ENCODE data around the gene ZBTB43.

ZBTB43 gene

GRCh38 chr9:126830827-126831226 lies 26.0 kb downstream of the ZBTB43 start:
- no peak for DNase-seq (ENCODE audit: low read depth)

- no peak for DNase-seq (ENCODE audit: low read depth)
These were observed 27.6 kb downstream of the ZBTB43 start for GRCh38 chr9:126832440-126832839.

DNA sequence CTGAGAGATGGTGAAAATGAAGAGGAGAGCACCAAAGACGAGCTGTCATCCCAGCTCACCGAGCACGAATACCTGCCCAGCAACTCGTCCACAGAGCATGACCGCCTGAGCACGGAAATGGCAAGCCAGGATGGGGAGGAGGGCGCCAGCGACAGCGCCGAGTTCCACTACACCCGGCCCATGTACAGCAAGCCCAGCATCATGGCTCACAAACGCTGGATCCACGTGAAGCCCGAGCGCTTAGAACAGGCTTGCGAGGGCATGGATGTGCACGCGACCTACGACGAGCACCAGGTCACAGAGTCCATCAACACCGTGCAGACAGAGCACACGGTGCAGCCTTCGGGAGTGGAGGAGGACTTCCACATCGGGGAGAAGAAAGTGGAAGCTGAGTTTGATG lies 28.2 kb downstream of the ZBTB43 start:
- DNase-seq (ENCODE audit: low read depth): no peak

DNA sequence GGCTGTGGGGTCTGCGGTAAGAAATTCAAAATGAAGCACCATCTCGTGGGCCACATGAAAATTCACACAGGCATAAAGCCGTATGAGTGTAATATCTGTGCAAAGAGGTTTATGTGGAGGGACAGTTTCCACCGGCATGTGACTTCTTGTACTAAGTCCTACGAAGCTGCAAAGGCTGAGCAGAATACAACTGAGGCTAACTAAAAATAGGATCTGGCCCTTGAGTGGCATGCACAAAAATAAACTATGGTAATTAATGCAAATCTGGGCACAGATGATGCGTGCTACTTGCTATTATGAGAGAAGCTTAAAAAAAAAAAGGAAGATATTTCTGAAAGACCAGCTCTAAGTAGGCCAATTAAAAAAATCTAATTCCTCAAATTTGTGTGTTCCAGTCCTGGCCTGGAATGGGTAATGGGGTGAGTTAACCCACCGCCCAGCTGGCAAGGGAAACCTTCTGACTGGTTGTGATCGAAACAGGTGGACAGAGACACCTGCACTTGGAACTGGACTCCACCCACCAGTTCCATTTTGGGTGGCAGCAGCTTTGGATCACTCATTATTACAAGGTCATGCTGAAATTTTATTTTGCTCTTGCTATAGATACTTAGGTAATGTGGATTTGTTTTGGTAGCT lies 29.0 kb downstream of the ZBTB43 start:
- no peak for DNase-seq (ENCODE audit: low read depth)

DNA sequence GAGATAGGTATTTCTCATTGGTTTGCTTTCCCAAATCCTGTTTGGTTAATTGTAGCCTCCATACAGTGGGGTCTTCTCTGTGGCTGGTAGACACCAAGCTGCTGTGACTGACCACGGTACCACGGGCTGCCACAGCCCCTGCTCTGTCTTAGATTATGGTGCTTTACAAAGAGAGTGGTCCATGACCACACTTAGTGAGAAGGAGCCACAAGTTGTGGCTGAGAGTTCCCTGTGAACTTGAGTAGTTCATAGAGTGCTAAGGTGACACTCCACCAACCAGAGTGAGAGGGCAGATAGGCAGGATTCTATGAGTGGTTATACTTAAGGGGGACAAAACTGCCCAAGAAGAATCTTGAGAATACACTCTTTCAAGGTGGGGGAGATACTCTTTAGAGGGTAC lies 29.8 kb downstream of the ZBTB43 start:
- DNase-seq (ENCODE audit: low read depth): no peak

- DNase-seq (ENCODE audit: low read depth): no peak
These were observed 31.4 kb downstream of the ZBTB43 start for GRCh38 chr9:126836216-126836615.

DNA sequence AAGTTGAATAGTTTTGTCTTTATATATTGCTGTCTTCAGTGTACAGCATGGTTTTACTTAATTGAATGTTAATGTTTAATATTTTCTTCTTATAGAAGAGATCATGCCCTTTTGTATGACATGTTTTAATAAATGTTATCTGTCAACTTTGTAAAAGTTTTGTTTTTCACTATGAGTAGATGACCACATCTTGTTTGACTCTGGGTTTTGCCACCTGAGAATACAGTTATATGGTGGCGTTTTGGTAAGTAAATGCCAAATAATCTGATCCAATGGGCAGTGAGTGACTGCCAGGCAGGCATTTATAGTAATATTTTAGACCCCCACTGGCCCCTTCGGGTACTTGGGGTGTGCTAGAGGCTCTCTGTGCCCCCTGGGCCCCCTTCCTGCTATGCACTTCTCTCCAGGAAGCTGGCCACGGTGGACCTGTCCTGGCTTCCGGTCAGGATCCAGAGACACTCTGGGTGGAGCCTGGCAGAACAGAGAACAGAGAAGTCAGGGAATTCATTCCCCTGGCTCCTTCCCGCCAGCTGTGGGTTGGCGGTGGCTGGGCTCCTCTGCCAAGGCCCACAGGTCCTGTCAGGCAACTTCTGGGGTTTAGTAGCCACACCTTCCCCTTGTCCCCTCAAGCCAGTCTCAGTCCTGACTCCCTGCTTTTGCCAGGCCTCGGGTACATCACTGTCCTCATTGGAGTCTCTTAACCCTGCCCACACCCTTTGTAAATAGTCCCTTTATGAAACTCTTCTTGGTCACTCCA lies 33.4 kb downstream of the ZBTB43 start:
- no peak for DNase-seq (ENCODE audit: low read depth)

GRCh38 chr9:126838895-126839294 lies 34.1 kb downstream of the ZBTB43 start:
- no peak for DNase-seq (ENCODE audit: low read depth)

- DNase-seq (ENCODE audit: low read depth): no peak
These were observed 34.5 kb downstream of the ZBTB43 start for GRCh38 chr9:126839301-126839700.

GRCh38 chr9:126842220-126842842 lies 37.5 kb downstream of the ZBTB43 start:
- no peak for DNase-seq (ENCODE audit: low read depth)

DNA sequence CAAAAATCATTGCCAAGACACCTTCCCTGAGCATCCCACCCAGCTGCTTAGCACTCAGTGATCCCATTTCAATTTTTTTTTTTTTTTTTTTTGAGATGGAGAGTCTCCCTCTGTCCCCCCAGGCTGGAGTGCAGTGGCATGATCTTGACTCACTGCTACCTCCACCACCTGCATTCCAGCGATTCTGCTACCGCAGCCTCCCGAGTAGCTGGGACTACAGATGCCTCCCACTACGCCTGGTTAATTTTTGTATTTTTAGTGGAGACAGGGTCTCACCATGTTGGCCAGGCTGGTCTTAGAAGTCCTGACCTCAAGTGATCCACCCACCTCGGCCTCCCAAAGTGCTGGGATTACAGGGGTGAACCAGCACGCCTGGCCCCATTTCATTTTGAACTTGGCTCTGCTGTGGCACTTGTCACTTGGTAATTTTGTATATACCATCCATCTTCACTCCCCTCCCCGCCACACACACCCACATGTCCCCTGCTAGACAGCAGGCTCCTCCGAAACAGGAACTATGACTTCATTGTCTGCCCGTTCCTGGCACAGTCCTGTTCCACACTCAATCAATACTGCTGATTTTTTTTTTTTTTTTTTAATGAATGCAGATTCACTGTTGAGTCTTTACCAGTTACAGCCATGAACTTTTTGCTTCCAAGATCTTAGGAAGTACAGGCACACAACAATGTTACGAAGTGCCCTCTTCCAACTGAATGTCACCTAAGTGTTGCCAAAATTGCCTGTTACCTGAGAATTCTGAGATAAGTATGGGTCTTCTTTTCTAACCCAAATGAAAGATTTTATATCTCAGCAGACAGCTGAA lies 38.3 kb downstream of the ZBTB43 start:
- no peak for DNase-seq (ENCODE audit: low read depth)

GRCh38 chr9:126844085-126844484 lies 39.2 kb downstream of the ZBTB43 start:
- DNase-seq (ENCODE audit: low read depth): no peak

DNA sequence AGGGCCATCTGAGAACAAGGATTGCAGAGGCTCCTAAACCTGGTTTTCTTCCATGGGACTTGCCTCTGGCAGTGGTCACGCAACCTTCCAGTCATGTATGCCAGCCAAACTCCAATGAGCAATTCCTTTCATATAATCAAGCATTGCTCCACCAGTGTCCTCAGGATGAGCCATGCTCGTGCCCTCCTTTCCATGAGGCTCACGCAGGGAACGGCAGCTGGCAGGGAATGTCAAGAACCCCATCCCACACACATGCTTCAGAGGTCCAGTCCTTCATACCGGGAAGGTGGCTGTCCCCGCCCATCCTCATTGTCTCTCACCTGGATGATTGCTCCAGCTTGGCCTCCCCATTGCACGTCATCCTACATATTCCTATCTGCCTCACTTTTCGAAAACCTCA lies 42.2 kb downstream of the ZBTB43 start:
- no peak for DNase-seq (ENCODE audit: low read depth)

- no peak for DNase-seq (ENCODE audit: low read depth)
These were observed 44.9 kb downstream of the ZBTB43 start for GRCh38 chr9:126849591-126850225.

DNA sequence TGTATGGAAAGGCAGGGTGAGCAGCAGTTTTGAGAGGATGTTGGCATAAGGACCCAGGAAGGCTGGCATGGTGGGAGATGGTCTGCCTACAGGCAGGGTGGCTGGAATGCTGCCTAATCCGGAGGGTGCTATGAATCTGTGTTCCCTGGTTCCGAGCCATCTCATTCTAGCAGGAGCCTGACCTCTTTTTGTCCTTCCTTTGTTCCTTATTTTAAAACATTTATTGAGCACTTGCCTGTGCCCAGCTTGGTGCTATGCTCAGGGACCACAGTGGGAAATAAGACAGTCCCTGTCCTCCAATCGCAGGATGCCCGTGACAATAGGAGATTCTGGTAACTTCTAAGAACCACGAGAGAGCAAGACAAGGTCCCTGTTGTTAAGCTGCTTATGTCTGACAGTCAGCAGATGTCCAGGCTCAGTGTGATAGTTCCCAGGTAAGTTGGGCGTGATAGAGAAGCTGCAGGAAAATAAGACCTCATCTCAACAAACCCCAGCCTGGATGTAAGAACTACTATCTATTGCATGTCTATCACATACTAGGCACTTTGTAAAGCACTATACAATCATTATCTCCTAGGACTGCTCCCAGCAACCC lies 46.5 kb downstream of the ZBTB43 start:
- no peak for DNase-seq (ENCODE audit: low read depth)

- no peak for DNase-seq (ENCODE audit: low read depth)
These were observed 47.3 kb downstream of the ZBTB43 start for GRCh38 chr9:126852086-126852688.

DNA sequence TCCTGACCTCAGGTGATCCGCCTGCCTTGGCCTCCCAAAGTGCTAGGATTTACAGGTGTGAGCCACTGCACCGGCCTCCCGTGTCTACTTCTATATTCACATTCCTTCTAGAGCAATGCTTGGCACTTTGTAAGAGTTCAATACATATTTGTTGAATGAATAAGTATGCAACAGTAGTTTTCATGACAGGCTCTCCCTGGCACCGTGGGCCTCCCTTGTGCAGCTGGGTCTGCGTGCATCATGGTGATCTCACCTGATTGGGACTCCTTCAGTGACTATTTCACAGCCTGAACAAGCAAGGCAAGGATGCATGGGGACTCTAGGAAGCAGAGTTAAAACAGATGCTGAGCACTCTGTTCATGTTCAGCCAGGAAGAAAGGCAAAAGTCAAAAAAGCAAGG lies 48.8 kb downstream of the ZBTB43 start:
- no peak for DNase-seq (ENCODE audit: low read depth)

GRCh38 chr9:126854734-126855133 lies 49.9 kb downstream of the ZBTB43 start:
- no peak for DNase-seq (ENCODE audit: low read depth)

DNA sequence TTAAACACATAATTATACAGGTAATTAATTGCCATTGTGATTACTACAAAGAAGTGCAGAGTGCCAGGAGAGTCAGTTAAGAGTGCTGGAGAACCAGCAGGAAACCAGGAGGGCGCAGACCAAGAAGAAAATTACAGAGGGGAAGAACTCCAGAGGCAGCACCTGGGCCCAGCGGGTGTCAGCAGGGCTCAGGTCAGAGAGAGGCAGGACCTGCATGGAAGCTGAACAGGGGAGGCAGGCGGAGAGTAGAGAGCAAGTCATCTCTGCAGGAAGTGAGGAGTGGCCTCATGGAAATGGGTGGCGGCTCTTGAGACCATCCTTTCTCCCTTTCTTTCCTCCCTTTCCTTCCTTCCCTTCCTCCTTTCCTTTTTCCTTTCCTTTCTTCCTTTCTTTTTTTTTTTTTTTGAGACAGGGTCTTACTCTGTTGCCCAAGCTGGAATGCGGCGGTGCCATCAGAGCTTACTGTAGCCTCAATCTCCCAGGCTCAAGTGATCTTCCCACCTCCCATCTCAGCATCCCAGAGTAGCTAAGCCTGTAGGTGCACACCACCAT lies 51.6 kb downstream of the ZBTB43 start:
- DNase-seq (ENCODE audit: low read depth): no peak

DNA sequence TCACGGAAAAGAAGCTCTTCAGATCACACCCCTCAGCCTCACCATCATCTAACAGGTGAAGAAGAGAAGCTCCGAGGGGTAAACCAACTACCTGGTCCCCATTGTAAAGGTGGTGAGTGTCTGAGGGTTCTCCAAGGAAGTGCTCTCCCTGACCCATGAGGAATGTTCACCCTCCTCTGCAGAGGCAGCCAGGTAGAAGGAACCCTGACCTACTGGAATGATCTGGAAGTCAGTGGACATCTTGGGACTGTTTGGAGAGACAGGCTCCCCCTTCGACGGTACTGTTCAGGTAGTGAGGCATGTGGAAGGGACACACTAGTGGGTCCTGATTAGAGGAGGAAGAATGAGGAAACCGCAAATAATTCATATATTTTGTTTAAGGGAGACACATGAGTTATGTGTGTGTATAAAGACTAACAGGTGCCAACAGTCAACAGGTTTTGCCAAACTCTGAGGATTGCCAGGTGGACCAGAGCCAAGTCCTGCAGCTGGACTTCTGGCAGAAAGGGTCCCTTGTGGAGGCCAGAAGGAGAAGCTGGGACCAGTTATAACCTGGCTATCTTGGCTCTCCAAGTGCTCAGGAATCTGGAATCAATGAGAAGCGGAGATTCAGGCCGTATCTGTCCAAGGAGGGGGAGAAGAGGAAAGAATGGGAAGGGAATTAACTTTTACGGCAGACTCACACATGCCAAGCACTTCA lies 52.6 kb downstream of the ZBTB43 start:
- DNase-seq (ENCODE audit: low read depth): no peak

All from activated T-cell treated with anti-CD3 and anti-CD28 coated beads for 48 hours (primary cell).